Stimulated activated CD4-positive, alpha-beta T cell treated with anti-CD3 and anti-CD28 coated beads, Interleukin-1b, Interleukin-23, amount 100 ng/mL, for 24 hours (primary cell): Measurements from ENCODE around the gene KCNJ18.
"Not testable (repeated sequence)": the region's sequence is repeated elsewhere in the genome, so short reads cannot be mapped to it uniquely, and the experiment has no call there.

ENCODE experiments used
- DNase-seq, 4 experiments: peaks; one replicate each; pipeline ENCODE4 v3.0.0-alpha.2; 2020; ENCODE audit warnings: low read depth in 4 of 4, low spot score in 1 of 4

The KCNJ18 gene

DNA sequence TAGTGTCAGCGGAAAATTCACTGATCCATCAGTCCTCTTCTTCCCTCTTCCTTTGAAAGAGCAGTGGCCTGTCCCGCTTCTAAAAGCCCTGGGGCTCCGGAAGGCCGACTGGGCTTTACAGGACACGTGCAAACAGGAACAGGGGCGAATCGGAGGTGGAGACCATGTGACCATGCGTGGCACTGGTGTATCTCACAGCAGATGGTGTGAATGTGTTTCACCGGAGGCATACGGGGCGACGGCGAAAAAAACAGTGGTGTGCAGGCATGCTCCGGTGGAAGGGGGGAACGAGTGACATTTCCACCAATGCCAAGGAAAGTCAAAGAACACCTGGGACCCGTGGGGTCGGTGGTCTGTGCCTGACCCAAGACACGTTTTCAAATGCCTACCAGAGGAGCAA lies 8.4 kb upstream of the KCNJ18 start:
- DNase-seq: not testable (repeated sequence)

DNA sequence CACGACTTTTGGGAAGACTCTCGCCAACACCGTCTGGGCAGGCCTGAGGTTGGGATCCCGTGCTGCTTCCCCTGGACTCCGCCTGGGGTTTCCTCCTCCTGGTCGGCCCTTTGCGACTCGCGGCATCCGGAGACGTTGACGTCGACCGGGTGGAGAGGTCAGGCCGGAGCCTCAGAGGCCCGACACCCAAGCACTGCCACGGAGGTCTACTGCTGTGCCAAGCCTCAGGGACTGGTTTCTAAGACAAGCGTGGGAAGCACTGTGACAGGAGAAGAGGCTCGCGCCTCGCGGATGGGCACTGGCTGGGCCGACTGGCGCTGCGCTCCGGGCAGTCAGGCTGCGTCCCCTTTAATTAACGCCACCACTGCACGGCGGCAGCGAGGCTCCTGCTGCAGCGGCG lies 7.9 kb upstream of the KCNJ18 start:
- DNase-seq: not testable (repeated sequence)

DNA sequence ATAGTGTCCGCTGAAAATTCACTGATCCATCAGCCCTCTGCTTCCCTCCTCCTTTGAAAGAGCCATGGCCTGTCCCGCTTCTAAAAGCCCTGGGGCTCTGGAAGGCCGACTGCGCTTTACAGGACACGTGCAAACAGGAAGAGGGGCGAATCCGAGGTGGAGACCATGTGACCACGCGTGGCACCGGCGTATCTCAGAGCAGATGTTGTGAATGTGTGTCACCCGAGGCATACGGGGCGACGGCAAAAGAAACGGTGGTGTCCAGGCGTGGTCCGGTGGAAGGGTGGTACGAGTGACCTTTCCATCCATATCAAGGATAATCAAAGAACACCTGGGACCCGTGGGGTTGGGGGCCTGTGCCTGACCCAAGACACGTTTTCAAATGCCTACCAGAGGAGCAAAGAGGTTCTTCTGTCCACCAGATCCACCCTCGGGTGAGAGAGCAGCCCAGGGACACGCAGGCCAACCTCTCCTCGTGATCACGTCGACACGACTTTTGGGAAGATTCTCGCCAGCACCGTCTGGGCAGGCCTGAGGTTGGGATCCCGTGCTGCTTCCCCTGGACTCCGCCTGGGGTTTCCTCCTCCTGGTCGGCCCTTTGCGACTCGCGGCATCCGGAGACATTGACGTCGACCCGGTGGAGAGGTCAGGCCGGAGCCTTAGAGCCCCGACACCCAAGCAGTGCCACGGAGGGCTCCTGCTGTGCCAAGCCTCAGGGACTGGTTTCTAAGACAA lies 7.1 kb upstream of the KCNJ18 start:
- not testable (repeated sequence) for DNase-seq

DNA sequence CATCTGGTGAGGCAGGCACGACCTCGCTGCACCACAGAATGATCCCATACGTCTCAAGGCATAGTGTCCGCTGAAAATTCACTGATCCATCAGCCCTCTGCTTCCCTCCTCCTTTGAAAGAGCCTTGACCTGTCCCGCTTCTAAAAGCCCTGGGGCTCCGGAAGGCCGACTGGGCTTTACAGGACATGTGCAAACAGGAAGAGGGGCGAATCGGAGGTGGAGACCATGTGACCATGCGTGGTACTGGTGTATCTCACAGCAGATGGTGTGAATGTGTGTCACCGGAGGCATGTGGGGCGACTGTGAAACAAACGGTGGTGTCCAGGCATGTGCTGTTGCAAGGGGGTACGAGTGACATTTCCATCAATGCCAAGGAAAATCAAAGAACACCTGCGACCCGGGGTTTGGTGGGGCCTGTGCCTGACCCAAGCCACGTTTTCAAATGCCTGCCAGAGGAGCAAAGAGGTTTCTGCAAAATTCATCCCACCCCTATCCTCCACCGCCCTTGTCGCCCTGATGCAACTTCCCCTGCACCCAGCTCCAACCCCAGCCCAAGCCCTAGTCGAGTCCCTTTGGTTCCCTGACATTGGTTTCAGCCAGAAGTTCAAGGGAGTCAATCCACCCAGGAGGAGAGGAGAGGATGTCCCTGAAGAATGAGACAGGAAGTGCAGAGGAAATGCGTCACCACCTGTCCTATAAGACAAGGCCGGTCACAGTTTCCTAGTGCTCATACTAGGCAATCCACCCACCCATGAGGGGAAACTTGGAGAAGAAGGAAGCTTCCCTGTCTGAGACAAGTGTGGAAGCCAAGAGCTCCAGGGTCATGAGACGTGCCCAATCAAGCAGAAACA lies 5.9 kb upstream of the KCNJ18 start:
- no peak for DNase-seq

DNA sequence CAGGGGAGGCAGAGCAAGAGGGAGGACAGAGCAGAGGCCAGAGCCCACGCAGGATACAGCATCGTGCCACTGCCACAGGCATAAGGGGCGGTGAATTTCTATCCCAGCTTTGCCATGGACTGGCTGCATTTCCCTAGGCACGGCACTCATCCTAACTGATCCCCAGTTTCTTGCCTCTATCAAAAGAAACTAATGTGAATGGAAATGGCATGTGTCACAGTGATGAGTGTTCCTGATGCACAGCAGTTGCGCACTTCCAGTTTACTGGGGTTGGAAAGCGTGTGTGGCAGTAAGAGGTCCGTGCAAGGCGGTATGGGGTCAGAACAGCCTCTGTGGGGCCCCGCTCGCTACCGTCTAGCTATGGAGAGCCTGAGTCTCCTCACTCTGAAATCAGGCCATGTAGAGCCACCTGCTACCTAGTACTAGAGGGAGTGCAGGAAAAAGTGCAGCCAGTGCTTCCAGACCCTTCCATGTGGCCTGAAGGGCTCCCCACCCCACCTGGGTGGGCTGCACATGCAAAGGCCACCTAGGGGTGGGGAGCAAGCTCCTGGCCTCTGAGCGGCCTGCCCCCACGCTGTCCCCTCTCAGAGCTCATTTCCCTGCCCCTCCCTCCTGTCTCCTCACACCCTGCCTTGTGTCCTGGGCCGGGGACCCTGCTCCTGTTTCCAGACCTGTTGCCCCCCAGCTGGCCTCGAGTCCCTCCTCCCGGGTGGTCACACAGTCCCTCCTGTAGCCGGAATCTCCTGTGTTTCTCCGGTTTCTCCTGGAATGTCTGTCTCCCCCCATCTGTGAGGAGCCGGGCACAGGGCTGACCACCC lies 5.0 kb upstream of the KCNJ18 start:
- no peak for DNase-seq

DNA sequence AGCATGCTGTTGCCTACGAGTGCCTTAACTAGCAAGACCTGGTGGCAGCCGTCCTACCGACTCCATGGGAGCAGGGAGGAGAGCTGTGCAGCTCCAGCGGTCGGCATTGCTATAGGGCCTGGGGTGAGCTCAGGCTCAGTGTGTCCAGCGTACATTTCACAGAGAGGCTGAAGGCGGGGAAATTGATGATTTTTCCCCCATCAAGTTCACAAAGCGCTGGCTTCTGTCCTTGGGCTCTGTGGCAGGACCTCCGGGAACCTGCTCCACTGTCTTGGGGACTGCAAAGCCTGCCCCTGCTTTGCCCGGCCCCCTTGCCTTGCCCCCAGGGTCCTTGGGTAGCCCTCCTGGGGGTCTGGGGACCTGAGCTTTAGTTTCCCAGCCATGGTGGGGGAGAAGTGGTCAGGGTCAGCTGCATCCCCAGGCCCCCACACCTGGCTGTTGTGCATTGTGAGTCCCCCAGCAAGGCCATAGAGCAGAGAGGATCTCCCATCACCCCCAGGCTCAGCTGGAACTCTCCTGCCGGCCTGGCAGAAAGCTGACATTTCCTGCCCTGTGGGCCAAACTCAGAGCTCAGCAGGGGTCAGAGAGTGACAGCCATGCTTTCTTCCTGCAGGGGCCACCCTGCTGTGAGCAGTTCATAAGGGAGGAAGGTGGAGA lies 3.9 kb upstream of the KCNJ18 start:
- no peak for DNase-seq

DNA sequence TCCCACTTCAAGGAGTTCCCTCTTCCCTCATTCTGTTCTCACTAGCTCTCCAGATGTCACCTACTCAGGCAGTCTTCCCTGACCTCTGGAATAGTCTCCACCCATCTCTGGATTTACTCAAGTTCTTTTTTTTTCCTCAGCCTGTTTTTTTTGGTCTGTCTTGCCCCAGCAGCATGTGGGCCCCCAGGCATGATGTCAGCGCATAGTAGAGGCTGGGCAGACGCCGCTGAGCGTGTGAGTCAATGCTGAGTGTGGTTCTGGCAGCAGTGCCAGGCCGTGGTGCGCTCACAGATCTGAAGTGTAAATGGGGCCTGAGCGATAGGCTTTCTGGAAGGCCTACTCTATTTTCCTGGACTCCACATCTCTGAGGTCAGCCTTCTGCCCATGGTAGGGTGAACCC lies 2.7 kb upstream of the KCNJ18 start:
- DNase-seq: no peak

DNA sequence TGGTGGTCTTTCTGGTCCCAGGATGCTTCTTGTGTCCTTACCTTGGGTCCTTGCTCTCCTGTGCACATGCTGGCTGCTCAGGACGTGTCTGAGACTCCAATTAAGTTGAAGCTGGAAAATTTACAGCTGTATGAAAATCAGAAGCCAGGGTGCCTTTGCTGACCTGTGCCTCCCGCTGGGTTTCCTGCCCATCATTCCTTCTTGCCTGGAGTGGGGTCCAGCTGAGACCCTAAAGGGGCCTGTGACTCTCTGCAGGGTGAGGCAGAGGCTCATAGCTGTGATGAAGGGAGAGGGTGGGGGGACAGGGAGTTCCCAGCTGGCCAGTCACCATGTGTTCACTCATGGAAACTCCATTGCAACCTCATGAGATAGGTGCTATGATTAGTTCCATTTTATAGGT lies 1.5 kb upstream of the KCNJ18 start:
- not testable (repeated sequence) for DNase-seq

DNA sequence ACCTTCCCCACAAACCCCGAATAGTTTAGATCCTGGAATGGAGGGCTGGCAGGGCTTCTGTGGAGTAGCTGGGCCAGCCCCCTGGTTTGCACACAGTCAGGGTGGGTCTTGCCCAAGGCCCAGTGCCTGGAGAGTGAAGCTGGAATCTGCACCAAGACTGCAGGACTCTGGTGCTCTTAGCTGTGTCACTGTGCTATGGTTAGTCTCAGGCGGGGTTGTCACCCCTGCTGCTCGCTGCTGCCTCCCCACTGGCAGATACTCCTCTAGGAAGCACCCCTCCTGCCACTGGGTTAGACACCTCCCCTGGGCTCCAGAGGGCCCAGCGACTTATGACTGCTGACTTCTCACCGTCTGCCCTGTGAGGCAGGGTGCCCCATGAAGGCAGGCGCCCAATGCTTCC lies 842 bp upstream of the KCNJ18 start:
- DNase-seq: not testable (repeated sequence)

DNA sequence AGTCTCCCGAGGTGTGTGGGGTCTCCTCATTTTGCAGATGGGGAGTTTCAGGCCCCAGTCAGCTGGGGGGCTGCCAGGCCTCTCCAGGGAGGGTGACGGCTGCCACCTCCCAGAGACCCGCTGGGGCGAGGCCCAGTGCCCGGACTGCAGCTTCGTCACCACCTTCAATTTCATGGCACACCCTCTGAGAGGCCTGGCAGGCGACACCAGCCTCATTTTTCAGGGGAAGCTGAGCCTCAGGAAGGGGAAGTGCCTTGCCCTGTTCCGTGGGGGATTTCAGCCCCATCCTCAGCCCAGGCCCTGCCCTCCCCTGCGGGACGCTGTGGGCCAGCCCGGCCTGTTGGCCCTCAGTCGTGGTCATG lies 362 bp downstream of the KCNJ18 start:
- DNase-seq: not testable (repeated sequence)

DNA sequence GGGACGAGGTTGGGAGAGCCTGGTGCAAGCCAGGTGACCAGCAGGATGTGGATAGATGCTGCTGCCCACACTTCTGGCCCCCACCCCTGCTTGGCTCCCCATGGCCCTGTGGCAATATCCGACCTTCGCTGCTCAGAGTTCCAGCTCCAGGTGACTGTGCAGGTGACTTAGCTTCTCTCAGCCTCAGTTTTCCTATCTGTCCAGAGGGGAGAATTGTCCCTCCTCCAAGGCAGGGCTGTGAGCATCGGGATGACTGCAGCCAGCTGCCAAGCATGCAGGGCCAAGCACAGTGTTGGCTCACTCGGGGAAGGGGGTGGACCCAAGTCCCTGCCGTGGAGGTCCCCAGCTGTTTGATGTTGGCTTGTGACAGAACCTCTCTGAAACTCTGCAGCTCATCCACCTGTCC lies 1.1 kb downstream of the KCNJ18 start:
- DNase-seq: not testable (repeated sequence)

DNA sequence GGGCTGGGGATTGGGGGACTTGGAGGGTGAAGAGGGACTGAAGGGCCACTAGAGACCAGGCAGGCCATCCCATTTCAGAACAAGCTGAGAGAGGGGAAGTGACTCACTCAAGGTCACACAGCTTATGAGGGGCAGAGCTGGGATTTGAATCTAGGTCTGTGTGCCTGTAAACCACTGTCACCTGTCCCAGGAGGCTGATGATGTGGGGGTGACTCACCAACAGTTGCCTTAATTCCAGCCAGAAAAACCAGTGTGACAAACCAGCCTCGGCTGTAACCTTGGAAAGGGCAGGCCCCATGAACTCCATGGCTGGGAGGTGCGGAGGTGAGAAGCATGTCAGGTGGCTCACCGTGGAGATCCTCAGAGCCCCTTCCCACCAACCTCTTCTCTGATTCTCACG lies 1.6 kb downstream of the KCNJ18 start:
- DNase-seq: not testable (repeated sequence)

DNA sequence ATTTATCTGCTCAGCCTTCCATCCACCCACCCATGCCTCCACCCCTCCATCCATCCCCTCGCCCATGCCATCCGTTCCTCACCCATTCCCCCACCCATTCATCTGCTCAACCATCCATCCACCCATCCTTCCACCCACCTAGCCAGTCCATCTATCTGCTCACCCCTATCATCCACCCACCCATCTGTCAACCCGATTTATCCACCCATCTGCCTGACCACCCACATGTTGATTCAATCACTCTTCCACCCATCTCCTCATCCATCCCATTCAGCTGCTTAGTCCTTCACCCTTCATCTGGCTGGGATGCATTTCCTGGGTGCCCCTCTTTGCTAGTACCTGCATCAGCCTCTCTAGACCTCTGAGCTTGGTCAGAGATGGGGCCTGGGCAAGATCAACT lies 3.9 kb downstream of the KCNJ18 start:
- not testable (repeated sequence) for DNase-seq

DNA sequence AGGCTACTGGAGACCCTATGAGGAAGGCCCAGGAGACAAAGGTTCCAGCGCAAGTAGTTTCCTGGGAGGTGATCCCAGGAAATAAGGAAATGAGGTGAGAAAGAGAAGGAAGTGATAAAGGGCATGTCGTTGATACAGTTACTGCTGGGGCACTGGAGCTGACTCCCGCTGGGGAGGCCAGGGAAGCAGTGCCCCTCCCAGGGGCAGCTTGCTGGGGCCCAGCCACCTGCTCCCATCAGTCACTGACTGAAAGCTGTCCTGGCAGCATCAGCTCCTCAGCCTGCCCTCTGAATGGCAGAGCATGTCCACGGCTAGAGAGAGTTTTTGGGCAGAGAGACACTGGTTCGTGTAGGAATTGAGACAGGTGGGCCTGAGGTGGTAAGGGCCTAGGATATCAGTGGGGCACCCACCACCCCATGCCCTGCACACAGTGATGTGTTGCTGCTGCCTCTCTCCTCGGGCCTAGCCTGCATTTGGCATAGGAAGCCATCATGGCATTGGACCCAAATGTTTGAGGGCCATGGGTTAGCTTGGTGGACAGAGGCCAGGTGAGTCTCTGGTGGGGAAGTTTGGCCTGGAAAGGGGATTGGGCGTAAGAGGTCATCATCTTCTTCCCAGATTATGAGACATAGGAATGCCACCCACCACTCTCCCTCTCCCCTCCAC lies 4.7 kb downstream of the KCNJ18 start:
- not testable (repeated sequence) for DNase-seq

DNA sequence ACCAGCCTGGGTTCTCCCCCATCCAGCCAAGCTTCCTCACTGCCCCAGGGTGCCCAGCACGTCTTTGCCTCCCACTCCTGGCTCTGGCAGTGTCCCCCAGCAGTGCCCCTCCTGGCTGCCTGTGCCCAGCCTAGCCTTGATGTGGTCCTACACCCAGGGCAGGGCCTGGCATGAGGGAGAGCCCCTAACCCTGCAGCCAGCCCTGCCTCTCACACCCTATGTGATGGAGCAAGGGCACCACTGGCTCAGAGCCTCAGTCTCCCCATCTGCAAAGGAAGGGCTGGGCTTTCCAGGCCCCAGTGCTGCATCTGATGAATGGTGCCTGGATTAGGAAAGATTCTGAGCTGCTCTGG lies 5.2 kb downstream of the KCNJ18 start:
- DNase-seq: not testable (repeated sequence)

DNA sequence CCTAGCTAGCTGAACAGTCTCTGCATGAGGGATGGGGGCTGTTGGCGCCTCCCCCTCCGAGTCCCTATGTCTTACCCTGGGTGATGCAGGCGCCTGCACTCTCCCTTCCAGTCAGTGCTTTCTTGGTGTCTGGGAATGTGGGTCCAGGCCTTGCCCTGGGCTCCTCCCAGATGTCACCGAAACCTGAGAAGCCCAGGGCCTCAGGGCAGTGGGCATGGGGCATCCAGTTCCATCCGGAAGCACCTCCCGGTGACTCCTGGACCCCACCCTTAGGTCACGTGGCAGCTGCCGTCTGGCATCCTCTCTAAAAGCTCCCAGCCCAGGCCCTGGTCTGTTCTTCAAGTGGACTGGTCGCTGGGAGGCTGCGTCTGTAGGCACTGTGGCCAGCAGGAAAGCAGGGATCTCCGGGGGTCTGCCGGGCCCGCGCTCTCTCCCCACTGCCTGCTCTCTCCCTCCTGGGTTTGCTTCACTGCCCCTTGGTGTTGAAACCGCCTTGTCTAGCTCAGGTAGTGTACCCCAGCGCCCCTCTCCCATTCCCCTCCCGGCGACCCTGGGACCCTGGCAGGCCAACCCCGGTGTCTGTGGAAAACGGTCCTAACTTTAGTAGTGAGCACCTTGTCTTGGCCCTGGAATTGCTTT lies 6.2 kb downstream of the KCNJ18 start:
- DNase-seq: not testable (repeated sequence)

DNA sequence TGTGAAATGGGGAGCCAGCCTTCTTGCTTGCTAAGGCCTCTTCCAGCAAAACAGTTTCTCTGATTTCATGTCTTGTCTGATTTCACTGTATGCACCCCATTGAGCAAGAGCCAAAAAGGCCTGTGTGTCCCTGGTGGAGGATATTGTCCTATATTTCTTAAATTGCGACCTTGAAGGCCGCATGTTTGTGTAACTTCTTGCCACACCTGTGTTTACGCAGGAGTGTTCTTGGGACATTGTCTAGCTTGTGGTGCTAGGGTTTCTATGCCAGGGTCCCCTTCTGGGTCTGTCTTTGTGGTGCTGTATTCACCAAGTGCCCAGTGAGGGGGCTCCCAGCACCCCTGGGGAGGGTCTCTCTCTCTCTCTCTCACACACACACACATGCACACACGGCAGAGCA lies 6.8 kb downstream of the KCNJ18 start:
- DNase-seq: not testable (repeated sequence)

DNA sequence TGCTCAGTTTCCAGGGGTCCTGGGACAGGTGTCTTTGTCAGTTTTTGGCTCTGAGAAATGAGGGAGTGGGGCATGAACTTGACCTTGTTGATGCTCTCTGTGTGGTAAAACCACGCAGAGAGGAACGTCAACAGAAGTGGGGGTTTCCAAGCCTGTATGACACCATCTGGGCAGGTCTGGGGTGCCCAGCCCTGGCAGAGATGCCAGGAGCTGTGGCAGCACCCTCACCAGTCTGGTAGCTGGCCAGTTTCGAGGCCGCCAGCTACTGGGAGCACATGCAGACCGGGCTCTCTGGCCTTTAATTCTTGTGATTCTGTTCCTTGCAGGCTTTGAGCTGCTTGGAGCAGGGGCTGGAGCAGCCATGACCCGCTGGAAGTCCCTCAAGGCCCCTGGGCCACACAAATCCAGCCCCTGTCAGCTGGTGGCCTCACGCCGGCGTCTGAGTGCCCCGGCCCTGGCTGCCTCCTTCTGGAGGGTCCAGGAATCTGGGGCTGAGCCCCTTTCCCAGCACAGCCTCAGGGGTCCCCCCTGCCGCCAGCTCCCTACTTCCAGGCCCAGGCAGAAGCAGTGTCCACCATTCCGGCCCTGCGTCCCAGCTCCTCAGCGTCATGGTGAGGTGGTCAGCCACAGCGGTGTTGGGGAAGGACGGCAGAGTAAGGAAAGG lies 7.4 kb downstream of the KCNJ18 start:
- not testable (repeated sequence) for DNase-seq

DNA sequence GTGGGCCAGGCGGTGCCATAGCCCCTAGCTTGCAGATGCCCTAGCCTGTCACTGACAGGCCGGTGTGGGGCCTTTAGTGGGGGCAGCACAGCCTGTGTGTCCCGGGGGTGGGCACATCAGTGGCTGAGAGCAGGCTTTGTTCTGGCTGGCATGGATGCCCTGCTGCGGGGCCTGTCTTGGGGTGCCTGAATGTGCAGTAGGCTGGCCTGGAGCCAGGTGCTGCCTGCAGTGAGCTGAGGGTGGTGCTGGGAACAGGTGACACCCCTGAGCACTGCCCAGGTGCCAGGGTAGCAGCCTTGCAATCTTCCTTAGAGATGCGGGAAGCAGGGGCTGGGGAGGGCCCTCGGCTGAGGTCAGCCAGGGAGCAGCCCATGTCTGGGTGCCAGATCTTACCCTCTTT lies 8.8 kb downstream of the KCNJ18 start:
- not testable (repeated sequence) for DNase-seq

DNA sequence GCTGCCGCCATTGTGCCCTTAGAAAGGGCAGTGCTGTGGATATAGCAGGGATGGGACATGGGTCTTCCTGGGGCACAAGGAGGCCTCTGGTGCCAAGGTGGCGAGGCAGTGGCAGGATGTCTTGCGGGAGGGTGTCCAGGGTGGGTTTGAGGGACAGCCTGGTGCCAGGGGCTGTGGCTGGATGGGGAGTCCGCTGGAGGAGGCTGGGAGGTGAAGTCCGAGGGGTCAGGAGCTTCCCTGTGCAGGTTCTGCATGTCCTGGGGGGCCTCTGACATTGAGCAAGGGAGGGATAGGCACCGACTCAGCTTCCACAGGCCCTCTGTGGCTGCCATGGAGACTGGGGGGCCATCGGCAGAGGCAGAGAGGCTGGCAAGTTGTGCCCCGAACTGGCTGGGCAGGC lies 9.7 kb downstream of the KCNJ18 start:
- DNase-seq: not testable (repeated sequence)
